Stimulated activated CD8-positive, alpha-beta memory T cell treated with anti-CD3 and anti-CD28 coated beads, Interleukin-4, amount 100 ng/mL, for 4 hours (primary cell): ENCODE results near the gene PIP5K1C.

ENCODE experiments used
- DNase-seq, 2 donors: peaks; one replicate each; pipeline ENCODE4 v3.0.0-alpha.2; 2020; ENCODE audit warnings: low read depth in 2 of 2, low spot score in 1 of 2

The PIP5K1C gene

GRCh38 chr19:3722443-3723109, 22.3 kb upstream of the PIP5K1C start:
- DNase-seq: no peak

GRCh38 chr19:3721887-3722442, 21.7 kb upstream of the PIP5K1C start:
- DNase-seq: no peak

GRCh38 chr19:3721131-3721886, 21.0 kb upstream of the PIP5K1C start:
- peak; percentile 60 to 63 for DNase-seq

- DNase-seq: no peak
Measured at GRCh38 chr19:3720349-3720917, 20.2 kb upstream of the PIP5K1C start.

- DNase-seq: no peak
Measured at GRCh38 chr19:3719868-3720267, 19.6 kb upstream of the PIP5K1C start.

GRCh38 chr19:3716147-3716668, 15.9 kb upstream of the PIP5K1C start:
- no peak for DNase-seq

GRCh38 chr19:3712663-3713611, 12.7 kb upstream of the PIP5K1C start:
- DNase-seq: no peak

GRCh38 chr19:3710265-3710812, 10.1 kb upstream of the PIP5K1C start:
- DNase-seq: no peak

GRCh38 chr19:3708207-3708931, 8.1 kb upstream of the PIP5K1C start, which contains the start of gene TJP3:
TJP3 (plus strand) TSS chr19:3708384; CDS start chr19:3728433, 20,049 bp downstream.
- no peak for DNase-seq

- no peak for DNase-seq
Measured at GRCh38 chr19:3707868-3708206, 7.6 kb upstream of the PIP5K1C start.

- no peak for DNase-seq
Measured at GRCh38 chr19:3701200-3701599, 932 bp upstream of the PIP5K1C start.

GRCh38 chr19:3699741-3700241, 477 bp downstream of the PIP5K1C start:
- DNase-seq: no peak

GRCh38 chr19:3698974-3699740, 1.1 kb downstream of the PIP5K1C start:
- no peak for DNase-seq

- DNase-seq: no peak
Measured at GRCh38 chr19:3698386-3698950, 1.8 kb downstream of the PIP5K1C start.

- DNase-seq: no peak
Measured at GRCh38 chr19:3697671-3698385, 2.4 kb downstream of the PIP5K1C start.

- DNase-seq: no peak
Measured at GRCh38 chr19:3697094-3697493, 3.2 kb downstream of the PIP5K1C start.

- no peak for DNase-seq
Measured at GRCh38 chr19:3696660-3696995, 3.6 kb downstream of the PIP5K1C start.
